DMS53 treated with DMSO at 0.1 percent for 48 hours (cell line): Measurements from ENCODE around the gene CFAP74.

ENCODE experiments used
- DNase-seq: peaks from one replicate; lab custom pipeline; 2025; ENCODE audit not compliant: unreplicated experiment; lab: John Stamatoyannopoulos, UW

Gene CFAP74

GRCh38 chr1:2042830-2043773 is 39.5 kb upstream of the CFAP74 start:
- no peak for DNase-seq

DNA sequence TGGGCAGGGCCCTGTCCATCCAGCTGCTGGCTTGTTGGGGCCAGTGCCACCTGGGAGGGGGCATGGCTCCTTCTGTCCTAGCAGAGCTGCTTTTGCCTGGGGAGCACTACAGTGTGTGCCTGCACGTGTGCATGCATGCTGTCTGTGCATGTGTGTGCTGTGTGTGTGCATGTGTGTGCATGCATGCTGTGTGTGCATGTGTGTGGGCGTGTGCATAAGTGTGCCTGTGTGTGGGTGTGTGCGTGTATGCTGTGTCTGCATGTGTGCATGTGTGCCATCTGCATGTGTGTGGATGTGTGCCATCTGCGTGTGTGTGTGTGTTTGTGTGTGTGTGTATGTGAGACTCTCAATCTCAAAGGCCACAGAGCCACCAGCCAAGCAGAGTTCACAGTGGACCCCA is 38.3 kb upstream of the CFAP74 start:
- DNase-seq = no peak

GRCh38 chr1:2041305-2041704 is 37.7 kb upstream of the CFAP74 start:
- no peak for DNase-seq

- no peak for DNase-seq
Observed at GRCh38 chr1:2039251-2039650, 35.7 kb upstream of the CFAP74 start.

DNA sequence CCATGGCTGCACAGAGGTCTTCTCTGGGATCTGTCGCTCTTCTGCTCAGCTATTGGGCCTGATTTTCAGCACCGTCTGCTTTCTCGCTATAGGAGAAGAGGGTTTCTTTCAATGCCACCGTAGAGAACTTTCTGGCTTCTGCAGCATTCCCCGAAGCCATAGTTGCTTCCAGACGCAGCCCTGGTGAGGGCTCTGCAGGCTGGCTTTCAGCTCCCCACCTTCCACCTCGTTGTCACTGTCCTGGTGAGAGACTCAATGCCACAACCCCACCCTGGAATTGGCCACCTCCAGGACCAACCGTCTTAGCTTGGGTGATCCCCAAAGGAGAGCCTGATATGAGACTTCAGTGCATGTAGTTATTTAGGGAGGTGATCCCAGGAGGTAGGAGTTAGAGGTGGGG is 34.6 kb upstream of the CFAP74 start:
- no peak for DNase-seq

- DNase-seq = no peak
Observed at GRCh38 chr1:2037314-2037979, 33.9 kb upstream of the CFAP74 start.

GRCh38 chr1:2036287-2036686 is 32.7 kb upstream of the CFAP74 start:
- DNase-seq = no peak

DNA sequence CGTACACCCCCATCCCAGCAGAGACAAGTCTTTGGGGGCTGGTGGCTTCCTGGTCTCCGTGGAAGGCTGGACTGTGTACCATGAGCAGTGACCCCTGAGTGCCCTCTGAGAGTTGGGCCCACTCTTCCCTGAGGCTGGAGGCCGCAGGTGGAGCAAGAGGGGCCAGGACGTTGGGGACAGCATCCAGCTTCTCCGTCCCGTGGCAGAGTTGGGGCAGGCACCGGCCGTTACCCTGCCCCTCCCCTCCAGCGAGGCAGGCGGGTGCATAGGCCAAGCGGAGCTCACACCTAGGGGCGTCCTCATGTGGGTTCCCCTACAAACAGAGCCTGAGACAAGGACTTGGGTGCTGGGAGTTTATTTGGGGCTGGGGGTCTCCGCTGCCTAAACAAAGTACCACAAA is 29.6 kb upstream of the CFAP74 start:
- no peak for DNase-seq

GRCh38 chr1:2032737-2033136 is 29.2 kb upstream of the CFAP74 start:
- DNase-seq = no peak

- DNase-seq = no peak
Observed at GRCh38 chr1:2031546-2032540, 28.3 kb upstream of the CFAP74 start.

DNA sequence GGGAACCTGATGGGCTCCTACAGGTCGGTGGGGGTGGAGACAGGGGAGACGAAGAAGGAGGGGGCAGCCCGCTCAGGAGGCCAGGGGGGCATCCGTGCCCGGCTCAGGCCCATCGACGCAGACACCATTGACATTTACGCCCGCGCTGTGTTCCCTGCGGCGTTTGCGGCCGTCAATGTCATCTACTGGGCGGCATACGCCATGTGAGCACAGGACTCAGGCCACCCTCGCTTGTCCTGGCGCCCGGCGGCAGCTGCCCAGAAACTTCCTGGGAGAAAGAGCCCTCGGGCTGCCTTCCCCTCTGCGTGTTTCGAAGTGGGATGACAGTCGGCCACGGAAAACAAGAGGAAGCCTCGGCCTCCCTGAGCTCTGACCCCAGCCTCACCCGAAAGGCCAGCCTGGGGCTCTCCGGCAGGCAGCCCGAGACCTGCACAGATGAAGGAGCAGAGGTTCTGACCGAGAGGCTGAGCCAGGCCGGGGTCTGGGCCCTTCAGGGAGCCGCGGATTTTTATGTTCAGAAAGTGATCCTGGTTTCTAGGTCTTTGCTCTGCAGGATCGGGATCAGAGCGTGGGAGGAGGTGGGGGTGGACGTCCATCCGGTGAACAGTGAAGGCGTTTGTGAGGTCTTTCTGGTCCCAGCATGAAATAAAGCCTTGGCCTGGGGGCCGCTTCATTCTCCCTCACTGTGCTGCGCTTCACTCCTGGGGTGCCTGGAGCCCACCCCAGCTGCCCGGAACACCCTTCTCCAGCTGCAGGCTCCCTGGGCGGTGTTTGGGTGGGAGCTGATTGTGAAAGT is 26.7 kb upstream of the CFAP74 start:
- DNase-seq = no peak

DNA sequence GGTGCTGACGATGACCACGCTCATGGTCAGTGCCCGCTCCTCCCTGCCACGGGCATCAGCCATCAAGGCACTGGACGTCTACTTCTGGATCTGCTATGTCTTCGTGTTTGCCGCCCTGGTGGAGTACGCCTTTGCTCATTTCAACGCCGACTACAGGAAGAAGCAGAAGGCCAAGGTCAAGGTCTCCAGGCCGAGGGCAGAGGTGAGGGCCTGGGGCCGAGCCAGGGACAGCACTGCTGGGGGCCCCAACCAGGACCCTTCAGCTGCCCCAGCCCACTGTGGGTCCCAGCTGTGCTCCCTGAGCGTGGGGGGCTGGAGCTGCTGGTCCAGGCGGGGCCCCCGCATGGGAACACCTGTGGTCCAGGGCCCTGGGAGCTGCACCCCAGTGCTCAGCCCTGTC is 26.0 kb upstream of the CFAP74 start:
- no peak for DNase-seq

DNA sequence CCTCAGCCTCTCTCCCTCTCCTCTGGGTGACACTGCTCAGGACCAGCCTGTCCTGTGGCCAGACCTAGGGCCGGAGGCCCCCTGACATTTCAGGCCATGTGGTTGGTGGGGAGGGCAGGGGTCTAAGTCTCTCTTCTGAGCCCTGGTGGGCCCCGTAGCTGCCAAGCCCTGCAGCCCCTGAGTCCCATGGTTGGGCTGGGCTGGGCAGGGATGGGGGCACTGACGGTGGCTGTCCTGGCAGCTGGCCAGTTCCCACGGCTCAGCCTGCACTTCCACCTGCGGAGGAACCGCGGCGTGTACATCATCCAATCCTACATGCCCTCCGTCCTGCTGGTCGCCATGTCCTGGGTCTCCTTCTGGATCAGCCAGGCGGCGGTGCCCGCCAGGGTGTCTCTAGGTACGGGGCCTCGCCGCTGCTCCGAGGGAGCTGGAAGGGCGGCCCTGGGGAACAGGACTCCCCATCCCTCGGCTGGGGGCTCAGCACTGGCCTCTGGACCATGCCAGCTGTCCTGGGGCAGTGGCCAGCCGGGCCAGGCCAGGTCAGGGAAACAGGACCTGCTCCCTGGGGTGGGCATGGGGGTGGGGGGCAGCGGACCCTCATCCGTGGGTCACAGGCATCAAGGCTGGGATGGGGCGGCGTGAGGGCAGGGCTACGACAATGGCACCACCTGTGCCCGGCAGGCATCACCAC is 25.4 kb upstream of the CFAP74 start:
- no peak for DNase-seq

DNA sequence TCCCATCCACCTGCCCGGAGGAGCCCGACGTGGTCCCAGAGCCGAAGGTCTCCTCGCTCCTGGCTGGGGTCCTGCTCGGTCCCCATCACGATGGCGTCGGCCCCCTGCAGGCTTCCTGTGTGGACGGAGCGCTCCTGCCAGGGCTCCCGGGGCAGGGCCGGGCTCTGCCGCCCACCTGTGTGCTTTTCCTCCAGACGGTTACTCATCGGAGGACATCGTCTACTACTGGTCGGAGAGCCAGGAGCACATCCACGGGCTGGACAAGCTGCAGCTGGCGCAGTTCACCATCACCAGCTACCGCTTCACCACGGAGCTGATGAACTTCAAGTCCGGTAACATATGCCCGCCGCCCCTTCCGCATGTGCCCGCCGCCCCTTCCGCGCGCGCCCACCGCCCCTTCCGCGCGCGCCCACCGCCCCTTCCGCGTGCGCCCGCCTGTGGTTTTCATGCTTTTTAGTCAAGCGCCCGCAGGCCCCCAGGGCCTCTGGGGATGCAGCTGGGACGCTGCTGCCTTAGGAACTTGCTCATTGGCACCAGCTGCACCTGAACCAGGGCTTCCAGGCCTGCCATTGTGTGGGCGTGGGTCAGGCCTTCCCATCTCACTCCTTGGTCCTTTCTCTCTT is 24.5 kb upstream of the CFAP74 start:
- no peak for DNase-seq

DNA sequence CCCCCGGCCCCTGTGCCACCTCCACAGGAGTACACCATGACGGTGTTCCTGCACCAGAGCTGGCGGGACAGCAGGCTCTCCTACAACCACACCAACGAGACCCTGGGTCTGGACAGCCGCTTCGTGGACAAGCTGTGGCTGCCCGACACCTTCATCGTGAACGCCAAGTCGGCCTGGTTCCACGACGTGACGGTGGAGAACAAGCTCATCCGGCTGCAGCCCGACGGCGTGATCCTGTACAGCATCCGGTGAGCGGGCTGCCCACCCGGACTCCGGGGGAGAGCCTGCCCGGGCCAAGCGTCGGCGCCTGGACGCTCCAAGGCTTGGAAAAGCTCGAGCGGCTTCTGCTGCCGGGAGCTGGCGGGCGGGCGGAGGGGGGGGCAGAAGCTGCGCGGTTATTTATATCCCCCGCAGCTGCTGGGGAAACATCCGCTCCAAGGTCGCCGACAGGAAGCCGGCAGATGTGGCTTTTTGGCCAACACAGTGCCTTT is 21.9 kb upstream of the CFAP74 start:
- DNase-seq = no peak

DNA sequence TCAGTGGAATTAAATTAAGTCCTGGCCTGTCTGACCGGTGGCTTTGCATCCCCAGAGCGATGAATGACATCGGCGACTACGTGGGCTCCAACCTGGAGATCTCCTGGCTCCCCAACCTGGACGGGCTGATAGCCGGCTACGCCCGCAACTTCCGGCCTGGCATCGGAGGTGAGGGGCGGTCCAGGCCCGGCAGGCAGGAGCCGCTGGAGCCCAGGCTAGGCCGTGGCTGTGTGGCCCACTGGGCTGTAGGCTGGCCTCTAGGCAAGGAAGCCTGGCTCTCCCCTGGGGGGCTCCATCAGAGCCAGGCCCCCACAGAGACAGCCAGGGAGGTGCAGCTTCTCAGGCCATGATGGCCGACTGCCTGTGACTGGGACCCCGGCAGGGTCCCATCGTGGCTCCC is 21.3 kb upstream of the CFAP74 start:
- no peak for DNase-seq

GRCh38 chr1:2024451-2024850 is 20.9 kb upstream of the CFAP74 start:
- no peak for DNase-seq

DNA sequence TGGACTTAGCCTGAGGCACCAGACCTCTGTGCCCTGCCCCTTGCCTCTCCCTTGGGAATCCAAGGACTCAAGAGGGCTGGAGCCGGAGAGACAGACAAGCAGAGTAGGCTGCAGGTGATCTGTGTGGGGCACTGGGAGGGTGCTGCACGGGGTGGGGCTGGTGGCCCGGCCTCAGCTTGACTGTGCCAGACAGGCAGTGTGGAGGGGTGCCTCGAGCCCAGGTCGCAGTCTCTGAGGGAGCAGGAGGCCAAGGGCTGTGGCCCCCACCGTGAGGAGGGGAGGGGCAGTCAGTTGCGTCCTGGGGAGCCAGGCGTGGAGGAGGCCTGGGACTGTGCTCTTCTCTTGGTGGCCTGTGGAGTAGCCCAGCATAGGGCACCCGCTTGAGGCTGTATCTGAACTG is 19.6 kb upstream of the CFAP74 start:
- DNase-seq = no peak

GRCh38 chr1:2022063-2022770 is 18.6 kb upstream of the CFAP74 start:
- no peak for DNase-seq
